GM18517 (cell line): ENCODE results near the gene PRTG.
"Not testable (repeated sequence)": the region's sequence is repeated elsewhere in the genome, so short reads cannot be mapped to it uniquely, and the experiment has no call there.

ENCODE experiments used
- ATAC-seq: cut with Tn5 transposase; IDR thresholded peaks from one replicate; pipeline ENCODE4 v1.9.1; 2021; ENCODE audit warnings: mild to moderate bottlenecking, moderate library complexity; ENCODE audit not compliant: unreplicated experiment

PRTG gene

DNA sequence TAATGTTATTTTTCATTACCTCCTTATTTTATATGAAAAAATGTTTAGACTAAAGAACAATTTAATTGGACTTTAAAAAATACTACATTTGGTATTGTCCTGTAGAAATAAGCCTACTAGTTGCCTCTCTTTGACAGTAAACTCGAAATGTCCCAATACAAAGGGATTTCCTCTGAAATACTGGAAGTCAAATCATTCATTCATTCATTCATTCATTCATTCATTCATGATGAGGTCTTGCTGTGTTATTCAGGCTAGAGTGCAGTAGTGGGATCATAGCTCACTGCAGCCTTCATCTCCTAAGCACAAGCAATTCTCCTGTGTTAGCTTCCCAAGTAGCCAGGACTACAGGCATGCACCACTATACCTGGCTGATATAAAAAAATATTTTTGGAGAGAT is 104.2 kb downstream of the PRTG start:
- no peak for ATAC-seq

DNA sequence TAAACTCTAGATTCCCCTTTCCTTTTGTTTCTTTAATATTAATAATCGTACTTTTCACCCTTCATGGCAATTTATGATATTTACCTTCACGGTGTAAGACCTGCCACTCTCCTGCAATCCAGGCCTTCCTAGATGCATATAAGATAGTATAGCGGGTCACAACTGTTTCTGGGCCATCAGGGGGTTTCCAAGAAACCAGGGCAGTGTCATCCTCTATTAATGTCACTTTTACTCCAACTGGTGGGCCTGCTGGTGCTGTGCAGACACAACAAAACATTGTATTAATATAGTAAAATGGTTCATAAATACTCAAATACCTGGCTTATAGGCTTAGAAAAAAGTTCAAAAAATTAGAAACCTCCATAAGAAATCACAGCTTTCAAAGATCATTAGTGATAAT is 105.9 kb downstream of the PRTG start:
- ATAC-seq: no peak

DNA sequence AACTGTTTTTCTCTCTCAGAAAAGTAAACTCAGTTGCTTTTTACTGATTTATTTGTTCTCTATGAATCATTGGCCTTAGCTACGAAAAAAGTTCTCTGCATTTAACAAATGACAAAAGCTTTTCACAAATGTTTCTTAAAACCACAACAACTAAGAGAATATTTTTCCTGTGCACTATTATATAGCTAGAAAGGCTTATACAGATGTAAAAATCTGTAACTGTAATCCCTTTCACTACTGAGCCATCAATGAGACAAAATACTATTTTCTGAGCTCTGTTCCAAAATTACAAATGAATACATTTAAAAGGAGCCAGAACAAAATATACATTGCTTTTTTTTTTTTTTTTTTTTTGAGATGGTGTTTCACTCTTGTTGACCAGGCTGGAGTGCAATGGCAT is 109.2 kb downstream of the PRTG start:
- ATAC-seq: no peak

DNA sequence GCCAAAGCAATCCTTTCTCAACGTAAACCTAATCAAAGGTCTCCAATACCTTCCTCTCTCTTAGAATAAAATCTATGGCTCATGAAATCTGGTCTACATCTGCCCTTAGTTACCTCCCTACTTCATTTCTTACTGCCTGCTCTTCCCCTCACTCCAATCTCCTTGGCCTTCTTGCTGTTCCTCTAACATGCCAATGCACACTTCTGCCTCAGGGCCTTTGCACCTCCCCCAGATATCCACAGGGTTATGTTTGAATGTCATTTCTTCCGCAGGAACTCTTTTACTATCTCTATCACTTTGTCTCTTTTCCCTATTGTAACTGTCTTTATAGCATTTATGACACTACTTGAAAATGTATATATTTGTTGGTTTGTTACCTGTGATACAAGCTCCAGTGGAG is 110.5 kb downstream of the PRTG start:
- no peak for ATAC-seq

DNA sequence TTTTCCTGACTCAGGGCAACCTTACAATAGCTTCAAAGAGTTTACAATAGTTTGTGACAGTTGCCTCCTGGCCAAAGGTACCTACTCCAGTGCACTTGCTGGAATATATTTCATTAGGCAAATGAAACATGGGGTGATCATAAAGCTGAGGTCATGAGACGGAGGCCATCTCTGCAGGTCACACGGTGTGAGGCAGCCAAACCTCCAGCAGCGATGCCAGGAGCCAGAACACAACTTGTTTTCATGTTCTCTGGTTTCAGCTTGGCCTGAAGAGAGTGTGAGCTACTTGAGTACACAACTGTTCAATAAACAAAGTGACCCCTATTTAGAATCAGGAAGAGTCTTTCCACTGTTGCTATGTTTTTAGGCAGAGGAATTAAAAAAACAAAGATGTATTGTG is 112.1 kb downstream of the PRTG start:
- ATAC-seq: no peak

DNA sequence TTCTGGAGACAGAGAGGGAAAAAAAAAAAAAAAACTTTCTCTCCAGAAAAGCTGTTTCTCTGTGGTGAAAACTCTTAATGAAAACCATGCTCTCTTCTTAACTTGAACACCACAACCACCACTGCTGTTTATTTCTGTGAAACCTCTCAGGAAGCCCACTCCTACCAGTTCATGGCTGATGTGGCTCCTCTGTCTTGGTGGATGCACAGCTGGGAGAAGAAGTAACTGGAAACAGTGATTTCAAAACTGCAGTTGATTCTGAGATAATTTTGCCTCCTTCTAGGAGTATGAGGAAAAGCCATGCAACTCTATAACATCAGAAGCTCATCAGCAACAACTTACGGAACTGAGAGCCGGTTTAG is 114.6 kb downstream of the PRTG start:
- ATAC-seq: no peak

DNA sequence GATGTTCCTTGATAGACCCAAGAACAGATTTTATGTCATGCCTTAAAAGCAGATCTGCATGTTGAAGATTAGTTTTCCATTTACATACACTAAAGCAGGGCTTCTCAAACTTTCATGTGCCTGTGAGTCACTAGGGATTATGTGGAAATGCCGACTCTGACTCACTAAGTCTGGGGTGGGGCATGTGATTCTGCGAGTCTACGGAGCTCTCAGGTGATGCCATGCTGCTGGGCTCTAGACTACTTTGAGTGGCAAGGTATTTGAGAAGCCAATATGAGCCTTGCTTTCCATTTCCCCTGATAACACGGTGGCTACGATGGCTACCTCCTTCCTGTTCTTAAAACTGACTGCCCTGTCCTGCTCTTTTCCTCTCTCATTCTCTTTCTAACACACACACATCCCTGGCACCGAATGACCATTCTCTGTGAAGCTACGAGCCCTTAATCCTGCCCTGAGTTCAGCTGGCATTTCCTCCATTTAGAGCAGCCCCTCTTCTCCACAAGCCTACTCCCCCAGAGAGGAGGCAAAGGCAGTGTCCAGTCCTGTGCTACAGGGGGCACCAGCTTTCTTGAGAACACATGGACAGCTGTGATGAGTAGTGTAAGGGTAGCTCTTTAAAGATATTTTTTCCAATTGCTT is 115.1 kb downstream of the PRTG start:
- ATAC-seq: no peak

DNA sequence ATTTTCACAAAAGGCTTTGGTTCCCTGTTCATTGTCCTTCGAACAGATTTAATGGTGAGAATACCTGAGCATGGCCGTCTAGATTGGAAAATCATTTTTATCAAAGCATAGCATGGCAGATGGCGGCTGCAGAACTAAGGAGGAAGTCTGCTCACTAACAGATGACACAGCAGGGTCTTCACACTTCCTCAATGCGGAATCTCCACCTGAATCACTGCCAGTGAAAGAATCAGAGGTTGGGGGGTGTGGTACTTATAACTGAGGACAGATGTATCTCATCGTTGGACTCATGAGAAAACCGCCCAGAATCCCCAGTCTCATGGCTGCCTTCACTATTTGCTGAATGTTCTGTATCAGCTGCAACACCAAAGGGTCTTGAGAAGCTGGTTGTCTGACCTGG is 123.2 kb downstream of the PRTG start:
- ATAC-seq: no peak

DNA sequence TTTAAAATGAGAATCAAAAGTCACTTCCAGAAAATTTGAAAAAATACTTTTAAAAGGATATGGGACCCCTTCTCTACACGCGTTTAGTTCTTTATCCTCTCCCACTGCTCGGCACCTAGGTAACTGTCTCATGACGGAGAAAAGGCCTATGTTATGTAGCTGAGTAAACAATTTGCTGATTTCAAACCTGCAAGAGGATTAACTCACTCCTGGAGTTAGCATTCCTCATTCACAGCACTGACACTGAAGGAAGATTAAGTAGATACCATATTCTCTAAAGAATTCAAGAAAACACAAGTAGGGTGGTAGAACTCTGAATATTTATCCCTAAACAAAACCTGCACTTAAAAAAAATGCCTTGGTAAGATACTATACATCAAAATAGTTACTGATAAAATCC is 124.6 kb downstream of the PRTG start:
- ATAC-seq: no peak

DNA sequence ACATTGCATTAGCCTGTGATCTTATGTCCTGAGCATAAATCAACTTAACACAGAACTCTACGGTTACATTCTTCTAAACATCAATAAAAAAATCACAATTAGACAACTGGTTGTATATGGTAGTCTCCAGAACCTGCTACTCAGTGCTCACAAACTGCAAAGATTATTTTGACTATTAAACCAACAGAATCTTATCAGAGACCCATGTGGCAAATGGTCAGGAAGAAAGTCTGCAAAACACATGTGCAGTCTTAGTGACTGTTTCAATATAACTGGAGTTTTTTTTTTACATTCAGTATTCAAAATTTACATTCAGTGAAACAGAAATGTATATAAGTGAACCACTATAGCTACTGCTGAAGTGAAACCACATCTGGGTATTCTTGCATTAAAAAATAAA is 127.5 kb downstream of the PRTG start:
- ATAC-seq: no peak

DNA sequence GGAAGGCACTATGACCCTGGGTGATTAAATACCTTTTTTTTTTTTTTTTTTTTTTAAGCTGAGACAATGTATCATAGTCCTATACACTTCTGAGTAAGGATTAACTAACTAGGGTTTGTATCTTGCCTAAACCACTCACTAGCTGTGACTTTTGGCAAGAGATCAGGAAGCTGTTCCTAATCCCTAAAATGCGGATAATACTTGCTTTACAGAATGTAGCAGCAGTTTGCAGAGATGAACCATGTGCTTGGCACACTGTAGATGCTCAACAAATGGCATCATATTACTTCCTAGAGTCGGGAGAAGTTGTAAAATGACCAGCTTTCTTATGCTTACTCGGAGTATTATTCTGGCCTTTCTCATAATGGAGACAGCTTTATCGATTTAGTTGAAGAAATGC is 129.2 kb downstream of the PRTG start:
- ATAC-seq: no peak

DNA sequence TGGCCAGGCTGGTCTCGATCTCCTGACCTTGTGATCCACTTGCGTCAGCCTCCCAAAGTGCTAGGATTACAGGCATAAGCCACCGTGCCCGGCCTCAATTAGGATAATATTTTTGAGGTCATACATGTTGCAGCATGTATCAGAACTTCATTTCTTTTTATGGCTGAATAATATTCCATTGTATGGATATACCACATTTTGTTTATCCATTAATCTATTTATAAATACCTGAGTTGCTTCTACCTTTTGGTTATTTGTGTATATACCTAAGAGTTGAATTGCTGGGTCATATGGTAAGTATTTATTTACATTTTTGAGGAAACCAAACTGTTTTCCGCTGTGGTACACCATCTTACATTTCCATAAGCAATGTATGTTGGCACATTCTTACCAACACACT is 136.7 kb downstream of the PRTG start:
- ATAC-seq: no peak

DNA sequence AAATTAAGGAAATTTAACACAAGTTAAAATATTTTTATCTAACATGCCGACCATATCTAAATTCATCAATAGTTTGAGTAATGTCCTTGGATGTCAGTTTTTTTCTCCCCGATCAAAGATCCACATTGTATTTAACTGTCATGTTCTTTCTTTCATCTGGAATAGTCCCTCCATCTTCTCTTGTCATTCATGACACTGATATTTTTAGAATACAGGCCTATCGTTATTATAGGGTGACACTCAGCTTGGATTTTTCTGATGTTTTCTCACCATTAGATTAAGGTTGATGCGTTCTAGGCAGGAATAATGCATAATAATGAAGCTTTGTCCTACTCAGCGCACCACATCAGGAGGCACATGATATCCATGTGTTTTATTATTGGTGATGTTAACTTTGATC is 141.6 kb downstream of the PRTG start:
- ATAC-seq: no peak

DNA sequence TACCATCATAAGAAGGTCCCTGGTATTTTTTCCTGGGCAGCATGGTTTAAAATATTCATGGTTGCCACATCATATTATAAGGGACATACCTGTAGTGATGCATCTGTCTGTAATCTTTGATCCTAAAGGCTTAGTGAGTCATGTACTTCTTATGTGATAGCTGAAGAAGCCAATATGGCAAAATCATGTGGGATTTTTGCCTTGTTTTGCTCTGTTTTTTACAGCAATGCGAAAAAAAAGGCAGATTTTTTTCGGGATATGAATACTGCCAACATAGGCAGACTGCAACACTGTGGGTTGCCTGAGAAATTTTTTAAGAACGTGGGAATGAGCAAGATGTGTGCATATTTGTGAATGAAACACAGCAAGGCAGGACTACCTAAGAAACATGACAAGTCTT is 143.5 kb downstream of the PRTG start:
- no peak for ATAC-seq

DNA sequence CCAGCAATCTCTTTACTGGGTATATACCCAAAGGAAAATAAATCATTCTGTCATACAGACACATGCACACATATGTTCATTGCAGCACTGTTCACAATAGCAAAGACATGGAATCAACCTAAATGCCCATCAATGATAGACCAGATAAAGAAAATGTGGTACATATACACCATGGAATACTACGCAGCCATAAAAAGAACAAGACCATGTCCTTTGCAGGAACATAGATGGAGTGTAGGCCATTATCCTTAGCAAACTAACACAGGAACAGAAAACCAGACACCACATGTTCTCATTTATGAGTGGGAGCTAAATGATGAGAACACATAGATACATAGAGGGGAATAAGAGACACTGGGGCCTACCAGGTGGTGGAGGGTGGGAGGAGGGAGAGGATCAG is 149.9 kb downstream of the PRTG start:
- not testable (repeated sequence) for ATAC-seq

DNA sequence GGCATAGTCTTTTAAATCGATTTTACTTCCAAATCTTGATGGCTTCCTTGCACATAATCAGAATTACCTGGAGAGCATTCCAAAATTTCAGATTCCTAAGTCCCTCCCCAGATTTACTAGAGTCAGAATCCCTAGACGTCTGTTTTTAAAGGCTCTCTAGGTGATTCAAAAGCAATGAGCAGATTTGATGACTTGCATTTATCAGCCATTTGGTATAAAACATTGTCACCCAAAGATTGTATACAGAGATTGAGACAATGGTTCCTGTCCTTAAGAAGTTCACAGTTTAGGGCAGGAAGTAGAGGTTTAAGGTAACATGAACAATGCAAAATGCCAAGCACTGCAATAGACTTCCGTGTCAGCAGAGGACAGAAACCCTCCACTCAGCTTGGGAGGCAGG is 152.2 kb downstream of the PRTG start:
- no peak for ATAC-seq

DNA sequence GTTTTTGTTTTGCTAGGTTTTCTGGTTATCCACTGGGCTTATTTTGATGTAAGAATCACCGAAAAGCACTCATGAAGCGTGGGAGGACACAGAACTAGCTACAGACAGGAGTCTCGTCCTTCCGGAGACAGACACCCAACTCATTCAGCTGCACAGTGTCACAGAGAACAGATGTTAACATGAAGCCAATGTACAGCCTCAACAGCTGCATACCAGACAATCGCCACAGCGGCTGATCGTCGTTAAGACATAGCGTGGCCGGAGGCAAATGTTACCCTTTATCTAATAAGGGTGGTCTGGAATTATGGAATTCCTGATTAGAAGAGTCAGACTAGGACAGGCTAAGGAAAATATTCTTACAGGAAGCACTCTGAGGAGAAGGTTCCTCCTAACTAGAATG is 153.7 kb downstream of the PRTG start:
- no peak for ATAC-seq

DNA sequence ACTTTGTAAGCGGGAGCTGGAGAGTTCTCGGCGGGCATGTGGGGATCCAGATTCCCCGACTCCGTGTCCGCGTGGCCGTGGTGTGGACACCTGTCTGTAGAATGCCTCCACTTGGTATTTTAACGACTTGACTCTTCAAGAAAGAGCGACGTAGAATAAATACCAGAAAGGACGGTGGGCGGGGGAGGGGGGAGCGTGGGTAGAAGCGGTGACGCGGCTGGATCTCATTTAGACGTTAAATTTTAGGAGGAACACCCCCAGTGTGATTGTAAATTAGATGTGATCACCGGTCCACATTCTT is 154.2 kb downstream of the PRTG start:
- no peak for ATAC-seq

DNA sequence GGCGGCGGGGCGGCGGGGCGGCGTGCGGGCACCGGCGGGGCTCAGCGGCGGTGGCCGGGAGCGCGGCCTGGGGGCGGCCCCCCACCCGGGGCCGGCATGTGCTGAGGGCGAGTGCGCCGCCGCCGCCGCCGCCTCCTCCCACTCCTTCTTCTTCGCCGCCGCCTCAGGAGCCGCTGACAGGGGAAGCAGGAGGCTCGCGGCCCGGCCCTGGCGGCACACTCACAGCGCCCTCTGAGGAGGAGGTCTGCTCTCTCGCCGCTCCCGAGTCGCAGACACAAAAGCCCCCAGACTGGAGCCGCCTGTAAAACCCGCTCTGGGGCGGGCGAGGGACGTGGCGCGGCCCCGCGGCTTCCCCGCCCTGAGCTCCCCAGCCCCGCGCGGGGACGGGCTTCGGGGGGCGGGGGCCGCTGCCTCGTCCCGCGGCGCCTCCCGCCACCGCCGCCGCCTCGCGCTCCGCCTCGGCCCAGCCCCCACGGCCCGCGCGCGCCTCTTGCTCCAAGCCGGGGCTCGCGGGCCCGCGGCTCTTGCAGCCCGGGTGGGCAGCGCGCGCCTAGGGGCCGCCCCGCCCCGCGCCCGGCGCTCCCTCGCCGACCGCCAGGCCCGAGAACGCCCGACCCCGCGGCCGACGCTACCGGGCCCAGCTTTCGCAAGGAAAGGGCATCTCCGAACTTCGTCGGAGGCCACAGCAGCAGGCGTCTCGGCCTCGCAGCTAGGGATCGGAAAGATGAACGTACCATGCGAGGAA is 154.7 kb downstream of the PRTG start, which contains the start of gene PYGO1:
PYGO1 (minus strand) TSS at position 276 of the 745 bp plus-strand sequence. CDS start 462 bp downstream, outside the sequence.
- no peak for ATAC-seq

DNA sequence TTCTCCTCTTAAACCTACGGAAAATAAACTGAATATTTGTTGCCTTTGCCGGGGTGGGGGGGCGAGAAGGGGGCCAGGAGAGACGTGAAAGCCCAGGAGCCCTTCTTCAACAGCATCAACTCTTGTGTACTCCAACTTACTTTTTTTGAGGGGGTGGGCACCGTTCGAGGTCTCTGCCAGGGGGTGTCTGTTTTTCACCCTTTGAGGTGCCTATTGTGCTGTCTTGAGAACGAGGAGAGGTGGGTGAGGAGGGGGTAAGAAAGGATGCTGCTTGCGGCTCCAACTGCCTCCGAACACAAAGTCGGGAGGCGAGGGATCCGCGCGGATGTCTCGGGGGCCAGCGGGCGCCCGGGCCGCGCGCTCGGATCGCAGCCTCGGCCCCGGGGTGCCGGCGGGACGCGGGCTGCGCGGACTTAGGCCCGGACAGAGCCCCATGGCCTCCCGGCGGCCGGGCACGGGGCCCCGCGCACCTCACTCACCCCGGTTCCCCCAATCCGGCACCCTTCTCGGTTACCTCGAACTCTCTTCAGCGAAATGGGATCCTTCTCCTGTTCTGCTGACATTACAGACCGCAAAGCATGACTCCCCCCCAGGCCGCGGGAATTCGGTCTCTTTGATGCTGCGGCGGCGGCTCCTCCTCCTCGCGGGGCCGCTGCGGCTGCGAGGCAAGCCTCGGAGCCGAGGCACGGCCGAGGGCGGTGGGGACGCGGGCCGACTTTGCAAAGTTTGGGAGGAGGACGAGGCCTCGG is 155.5 kb downstream of the PRTG start:
- ATAC-seq: no peak

DNA sequence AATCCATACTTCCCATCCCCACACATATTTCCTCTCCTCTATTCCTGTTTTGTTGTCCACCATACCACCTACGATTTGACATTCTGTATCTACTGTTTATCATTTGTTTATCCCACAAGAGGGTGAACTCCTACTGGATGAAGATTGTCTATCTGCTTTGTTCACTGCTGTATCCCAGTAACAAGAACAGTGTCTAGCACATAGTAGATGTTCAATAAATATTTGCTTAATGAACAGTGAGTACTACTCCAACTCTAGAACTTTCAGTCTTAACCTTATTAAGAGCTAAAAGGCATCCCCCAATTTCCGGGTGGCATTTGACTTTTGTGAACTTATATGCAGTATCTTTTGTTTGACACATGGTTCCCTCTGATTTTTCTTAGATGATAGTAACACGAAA is 156.1 kb downstream of the PRTG start:
- ATAC-seq: no peak

DNA sequence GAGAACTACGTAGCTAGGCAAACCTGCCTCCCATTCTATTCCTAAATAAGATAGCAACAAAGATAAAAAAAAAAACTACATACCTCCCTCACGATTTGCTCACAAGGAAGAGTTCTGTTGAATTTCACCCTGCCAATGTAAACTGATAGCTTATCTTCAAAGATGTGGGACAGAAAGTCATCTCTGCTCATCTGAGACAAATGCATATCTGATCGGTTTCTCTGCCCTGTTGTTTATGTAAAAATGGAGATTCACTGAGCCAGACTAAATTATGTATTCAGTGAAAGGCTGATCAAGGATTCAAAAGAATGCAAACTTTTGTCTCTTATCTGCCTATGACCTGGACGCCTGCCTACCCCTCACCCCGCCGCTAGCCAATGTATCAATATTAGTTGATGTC is 166.0 kb downstream of the PRTG start:
- ATAC-seq: no peak
